IPS-18c (cell line): Measurements from ENCODE around the gene HSD17B14.

ENCODE experiments used
- H3K4me3 ChIP-seq: 2 replicates; pipeline ENCODE4 v1.7.0; 2013; ENCODE audit warnings: low read depth, mild to moderate bottlenecking, low read length, moderate library complexity; ENCODE audit not compliant: insufficient read depth
- H3K9me3 ChIP-seq: one replicate; pipeline ENCODE4 v1.6.1; 2013; ENCODE audit warnings: mild to moderate bottlenecking, low read length, moderate library complexity; ENCODE audit not compliant: control insufficient read depth, insufficient read depth

HSD17B14 gene

DNA sequence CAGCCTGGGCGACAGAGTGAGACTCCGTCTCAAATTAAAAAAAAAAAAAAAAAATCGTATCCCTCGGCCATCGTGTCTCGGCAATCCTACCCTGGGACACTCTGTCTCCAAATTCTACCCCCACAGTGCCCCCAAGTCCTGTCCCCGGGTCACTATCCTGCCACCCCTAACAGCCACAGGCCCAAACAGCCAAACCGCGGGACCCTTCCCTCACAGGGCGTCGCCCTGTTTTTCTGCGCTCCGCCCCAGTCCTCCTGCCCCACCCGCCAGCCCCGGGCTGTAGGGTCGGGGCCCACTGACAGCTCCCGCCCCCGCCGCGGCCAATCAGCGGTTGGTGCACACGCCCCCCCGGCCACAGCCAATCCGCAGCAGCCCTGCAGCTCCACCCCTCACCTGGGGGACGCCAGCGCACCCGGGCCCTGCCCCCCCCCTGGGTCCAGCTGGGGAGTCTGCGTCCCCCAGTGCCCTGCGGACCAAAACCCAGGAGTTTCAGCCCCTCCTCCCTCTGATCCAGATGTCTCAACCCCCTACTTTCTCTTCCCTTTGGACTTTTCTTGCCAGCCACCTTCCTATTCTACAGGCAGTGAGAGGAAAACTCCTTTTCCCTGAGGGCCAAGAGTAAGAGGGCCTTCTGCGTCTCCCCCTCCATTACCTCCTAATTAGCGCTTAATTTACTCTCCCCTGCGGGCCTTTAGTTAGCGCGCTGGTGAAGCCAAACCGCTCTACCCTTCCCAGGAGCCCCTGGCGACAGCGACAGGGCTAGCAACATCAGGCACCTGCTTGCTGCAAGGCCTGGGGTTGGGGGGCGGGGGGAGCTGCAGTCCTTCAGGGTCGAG, 24.0 kb downstream of the HSD17B14 start:
- Histone ChIP-seq H3K4me3 (peak overlapping the region; percentile 2; the same call in 1 of the 2 replicates), H3K9me3 (no peaks in the 10 kb centered on the region)

DNA sequence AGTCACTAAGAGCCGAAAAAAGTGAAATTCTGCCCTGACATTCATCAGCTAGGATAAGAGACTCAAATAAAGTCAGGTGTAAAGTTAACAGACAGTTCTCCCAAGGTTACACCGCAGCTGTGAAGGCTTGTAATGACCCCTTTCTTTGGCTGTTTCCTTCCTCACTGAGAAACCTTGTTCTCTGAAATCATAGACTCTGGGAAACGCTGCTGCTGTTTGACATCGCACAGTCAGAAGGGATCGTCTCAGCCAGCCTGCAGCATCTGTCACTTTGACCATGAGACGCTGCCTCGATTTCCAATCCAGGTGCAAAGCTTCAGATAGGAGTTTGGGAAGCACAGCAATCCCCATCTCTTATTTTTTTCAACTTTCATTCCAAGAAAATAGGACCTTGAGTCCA, 26.1 kb downstream of the HSD17B14 start:
- Histone ChIP-seq H3K9me3 (no peaks in the 10 kb centered on the region), H3K4me3 (peak overlapping the region; percentile 59)

DNA sequence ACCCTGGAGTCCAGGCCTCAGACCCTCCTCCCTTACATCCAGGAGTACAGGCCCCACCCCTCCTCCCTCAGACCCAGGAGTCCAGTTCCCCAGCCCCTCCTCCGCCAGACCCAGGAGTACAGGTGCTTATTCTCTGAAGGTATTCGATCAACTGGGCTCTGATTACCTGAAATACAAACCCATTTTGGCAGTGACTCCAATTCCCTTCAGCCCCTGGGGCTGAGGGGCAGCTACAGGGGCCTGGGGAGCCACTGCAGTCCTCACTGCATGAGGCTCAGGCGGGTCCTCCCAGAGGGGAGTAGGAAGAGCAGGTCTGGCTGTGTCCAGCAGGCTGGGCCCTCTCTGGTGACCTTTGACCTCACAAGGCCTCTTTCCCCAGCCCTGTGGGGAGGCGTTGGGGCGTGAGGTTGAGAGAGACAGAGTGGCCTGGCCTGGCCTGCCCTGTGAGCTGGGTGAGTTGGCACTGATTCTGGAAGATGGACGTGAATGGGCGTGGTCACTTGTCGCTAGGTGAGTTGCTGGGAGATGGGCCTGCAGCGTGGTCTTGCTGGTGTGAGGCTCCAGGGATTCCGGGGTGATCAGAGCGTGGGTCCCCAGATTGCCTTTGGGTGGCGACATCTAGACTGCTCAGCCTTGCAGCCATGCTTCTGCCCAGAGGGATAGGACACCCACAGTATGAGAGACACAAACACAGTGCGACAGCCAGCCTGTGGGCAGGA, 28.5 kb downstream of the HSD17B14 start:
- Histone ChIP-seq H3K4me3 (peak overlapping the region; percentile 15; the same call in 1 of the 2 replicates), H3K9me3 (no peaks in the 10 kb centered on the region)

DNA sequence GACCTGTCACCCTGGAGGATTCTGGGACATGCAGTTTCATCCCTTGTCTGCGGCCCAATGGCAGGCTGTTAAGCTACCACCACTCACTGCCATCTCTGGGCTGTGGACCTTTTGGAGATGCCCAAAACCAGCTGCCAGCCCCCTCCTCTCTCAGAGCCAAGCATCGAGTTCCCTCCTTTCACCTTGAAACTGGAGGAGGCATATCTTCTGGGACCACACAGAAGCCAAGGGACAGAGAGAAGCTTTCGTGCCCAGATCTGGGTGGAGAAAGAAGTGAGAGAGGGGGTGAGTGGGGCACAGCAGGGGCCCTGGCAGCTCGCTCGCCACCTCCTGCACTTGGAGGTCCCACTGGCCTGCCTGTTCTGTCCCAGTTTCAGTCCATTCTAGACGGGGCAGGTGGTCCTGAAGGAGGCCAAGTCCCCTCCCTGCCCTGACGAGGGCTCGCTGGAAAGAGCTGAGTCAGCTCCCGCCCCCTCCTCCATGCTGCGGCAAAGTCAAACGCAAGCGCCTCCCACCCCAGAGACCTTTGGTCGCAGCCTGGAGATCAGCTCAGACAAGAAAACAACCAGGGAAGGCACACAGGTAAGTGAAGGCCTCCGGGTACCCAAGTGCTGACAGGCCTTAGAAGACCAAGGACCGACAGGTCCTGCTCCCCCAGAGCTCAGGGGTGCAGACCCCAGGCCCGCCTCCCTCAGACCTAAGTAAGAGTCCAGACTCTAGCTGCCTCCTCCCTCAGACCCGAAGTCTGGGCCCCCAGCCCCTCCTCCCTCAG, 29.3 kb downstream of the HSD17B14 start:
- Histone ChIP-seq H3K4me3 (peak overlapping the region; percentile 15; the same call in 1 of the 2 replicates), H3K9me3 (no peaks in the 10 kb centered on the region)

DNA sequence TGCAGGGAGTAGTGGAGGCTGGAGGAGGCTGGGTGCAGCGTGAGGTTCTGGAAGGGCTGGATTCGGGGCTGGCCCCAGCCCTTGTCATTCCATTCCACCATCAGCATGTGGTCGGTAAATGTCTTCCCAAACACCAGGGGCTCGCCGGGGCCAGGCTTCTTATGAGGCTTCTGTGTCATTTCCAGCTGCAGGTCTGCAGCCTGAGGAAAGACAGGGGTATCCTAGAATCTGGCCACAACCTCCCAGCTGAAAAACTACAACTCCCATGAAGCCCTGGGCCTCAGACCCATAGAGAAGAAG, 29.8 kb downstream of the HSD17B14 start:
- Histone ChIP-seq H3K9me3 (no peaks in the 10 kb centered on the region), H3K4me3 (no peak overlapping the region)

DNA sequence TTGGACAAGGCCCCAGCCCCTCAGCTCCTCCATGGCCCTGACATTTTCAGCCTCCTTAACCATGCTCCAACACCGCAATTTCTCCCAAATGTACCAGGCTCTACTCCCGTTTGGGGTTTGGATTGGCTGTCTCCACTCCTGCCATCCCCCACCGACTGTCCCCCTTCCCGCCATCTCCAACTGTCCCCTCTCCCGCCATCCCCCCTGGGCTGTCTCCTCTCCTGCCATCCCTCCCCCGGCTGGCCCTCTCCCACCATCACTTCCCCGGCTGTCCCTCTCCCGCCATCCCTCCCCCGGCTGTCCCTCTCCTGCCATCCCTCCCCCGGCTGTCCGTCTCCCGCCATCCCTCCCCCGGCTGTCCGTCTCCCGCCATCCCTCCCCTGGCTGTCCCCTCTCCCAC, 30.8 kb downstream of the HSD17B14 start:
- H3K4me3 ChIP-seq, result no peak overlapping the region
- H3K9me3 ChIP-seq, result no peaks in the 10 kb centered on the region

DNA sequence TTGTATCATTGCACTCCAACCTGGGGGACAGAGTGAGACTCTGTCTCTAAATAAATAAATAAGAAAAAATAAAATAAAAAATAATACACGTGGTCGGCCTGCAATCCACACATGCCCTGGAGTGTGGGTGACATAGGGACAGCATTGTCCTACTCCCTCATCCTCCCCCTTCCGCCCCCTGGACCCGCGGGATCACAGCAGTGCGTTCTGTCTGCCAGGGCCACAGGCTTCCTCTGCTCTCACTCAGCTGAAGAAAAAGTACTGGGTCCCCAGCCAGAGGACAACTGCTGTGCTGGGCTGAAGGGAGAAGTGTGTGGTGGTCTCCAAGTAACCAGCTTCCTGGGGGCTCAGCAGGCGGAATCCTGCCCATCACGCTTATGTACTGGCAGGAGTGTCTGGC, 31.8 kb downstream of the HSD17B14 start:
- no peak overlapping the region for H3K4me3 ChIP-seq
- H3K9me3 ChIP-seq, result no peaks in the 10 kb centered on the region

DNA sequence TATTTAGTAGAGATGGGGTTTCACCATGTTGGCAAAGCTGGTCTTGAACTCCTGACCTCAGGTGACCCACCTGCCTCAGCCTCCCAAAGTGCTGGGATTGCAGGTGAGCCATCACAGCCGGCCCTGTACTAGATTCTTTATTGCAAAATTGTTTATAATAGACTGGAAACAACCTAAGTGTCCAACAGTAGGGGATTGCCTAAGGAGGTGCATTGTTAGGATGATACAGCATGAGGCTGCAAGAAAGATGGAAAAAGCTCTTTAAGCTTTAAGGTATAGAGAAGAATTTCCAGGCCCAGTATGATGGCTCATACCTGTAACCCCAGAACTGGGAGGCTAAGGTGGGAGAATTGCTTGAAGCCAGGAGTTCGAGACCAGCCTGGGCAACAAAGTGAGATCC, 33.7 kb downstream of the HSD17B14 start:
- Histone ChIP-seq H3K4me3 (no peak overlapping the region), H3K9me3 (no peaks in the 10 kb centered on the region)

DNA sequence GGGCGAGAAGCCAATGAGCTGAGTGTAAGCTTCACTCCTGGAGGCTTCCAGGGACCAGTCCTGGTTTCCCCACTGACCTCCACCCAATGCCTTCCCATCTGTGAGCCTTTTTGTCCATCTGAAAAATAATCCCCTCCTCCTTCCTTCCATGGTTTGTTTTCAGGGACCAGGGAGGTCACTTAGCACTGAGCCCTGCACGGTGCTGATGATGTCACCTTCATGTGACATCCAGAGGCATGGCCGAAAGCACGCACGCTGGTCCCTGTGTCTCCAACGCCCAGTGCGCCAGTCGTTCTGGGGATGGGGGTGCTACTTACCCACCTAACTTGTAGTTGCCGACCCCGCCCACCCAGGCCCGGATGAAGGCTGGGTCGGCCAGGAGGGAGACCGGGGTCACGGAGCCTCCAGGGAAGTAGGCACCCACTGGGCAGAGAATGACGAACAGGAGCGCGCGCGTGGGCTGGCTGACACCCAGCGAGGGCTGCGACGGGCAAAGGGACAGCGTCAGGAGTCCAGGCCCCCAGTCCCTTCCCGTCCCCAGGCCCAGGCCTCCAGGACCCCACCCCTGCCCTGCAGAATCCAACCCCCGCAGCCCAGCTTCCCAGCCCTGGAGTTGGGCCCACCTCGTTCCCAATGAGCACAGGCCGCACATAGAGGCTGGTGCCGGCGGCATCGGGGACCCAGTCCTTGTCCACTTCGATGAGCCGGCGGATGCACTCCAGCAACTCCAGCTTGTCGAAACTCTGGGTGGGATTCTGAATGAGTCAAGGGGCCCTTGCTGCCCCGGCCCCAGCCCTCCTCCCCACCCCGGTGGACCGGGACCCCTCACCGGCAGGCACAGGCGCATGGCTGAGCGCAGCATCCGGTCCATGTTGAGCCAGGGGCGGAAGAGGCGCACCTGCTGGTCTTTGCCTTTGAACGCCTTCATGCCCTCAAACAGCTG, 36.7 kb downstream of the HSD17B14 start:
- no peak overlapping the region; the same call in 1 of the 2 replicates for H3K4me3 ChIP-seq
- H3K9me3 ChIP-seq, result no peaks in the 10 kb centered on the region

DNA sequence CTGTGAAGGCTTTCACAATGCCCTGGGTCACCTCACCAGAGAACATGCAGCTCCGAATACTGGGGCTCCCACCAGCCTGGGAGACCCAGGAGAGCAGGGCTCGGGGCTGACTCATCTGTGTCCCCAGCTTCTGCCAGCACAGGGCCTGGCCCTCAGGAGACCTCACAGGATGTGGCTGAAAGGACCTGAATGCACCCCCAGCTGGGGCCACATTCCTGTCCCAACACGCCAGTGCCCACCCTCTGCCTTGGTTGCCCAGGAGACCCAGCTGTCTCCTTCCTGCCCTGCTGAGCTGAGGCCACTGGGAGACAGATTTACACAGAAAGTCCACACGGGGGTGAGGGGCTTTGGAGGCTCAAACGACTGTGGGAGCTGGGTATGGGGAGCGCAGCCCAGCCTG, 37.4 kb downstream of the HSD17B14 start:
- Histone ChIP-seq H3K4me3 (no peak overlapping the region; the same call in 1 of the 2 replicates), H3K9me3 (no peaks in the 10 kb centered on the region)

DNA sequence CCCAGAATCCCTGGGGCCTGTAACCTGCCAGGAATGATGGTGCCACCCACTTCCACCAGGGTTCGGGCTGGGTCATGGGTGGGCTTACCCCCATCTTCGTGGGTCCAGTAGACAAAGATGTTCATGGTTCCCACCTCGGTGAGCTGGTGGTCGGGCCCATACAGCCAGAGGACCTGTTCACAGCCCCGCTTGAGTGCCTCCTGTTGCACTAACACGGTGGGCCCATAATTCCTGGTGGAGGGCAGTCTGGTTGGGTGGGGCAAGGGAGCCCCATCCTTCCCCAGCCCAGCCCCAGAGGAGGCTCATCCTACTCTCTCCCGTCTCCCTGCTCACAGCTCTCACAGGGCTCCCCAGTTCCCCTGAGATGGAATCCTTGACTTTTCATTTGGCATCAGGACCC, 39.2 kb downstream of the HSD17B14 start:
- Histone ChIP-seq H3K4me3 (no peak overlapping the region), H3K9me3 (no peaks in the 10 kb centered on the region)

DNA sequence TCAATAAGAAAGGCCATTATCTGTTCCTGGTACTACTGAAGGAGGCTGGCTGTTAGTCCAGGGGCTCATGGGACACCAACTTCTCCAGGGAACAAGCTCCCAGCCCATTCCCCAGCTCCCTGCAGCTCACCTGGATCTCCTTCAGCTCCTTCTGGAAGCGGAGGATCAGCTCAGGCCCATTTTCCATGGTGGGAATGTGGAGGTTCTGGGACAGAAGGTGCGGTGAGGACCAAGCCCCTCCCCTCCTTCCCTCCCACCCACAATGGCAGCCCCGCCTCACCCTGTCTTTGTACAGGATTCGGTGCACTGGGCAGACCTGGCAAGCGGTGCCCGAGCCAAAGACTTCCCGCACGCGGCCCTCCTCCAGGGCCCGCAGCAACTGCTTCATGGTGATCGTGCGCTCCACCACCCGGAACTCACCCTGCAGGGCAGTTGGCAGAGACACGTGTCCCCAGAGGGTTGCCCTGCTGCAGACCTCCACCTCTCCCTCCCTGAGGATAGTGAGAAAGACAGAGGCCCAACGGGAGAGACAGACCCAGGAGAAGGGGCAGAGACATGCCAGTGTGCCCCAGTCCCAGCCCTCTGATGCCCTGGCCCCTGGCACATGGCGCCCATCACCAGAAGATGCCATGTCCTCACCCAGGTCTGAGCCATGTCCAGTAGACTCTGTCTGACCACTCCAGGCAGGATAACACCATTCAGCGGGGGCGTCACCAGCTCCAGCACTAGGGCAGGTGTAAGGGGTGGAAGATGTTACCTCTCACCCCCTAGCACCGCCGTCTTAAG, 39.8 kb downstream of the HSD17B14 start:
- Histone ChIP-seq H3K9me3 (no peaks in the 10 kb centered on the region), H3K4me3 (no peak overlapping the region)

DNA sequence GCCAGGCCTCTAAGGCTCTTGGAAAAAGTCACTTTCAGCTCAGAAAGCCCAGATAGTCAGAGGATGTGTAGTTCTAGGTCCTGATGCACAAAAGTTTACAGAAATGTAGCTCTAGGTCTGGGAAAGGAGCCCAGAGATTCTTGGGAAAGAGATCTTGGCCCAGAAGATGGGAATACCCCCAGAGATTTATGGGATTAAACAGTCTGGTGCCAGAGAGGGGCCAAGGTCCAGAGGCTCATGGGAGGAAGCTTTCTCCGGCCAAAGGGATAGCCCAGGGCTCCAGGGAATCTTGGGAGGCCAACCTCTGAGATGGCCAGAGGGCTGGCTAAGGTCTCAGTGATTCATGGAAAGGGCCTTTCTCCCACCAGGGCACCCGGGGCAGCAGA, 40.6 kb downstream of the HSD17B14 start:
- no peak overlapping the region for H3K4me3 ChIP-seq
- no peaks in the 10 kb centered on the region for H3K9me3 ChIP-seq

DNA sequence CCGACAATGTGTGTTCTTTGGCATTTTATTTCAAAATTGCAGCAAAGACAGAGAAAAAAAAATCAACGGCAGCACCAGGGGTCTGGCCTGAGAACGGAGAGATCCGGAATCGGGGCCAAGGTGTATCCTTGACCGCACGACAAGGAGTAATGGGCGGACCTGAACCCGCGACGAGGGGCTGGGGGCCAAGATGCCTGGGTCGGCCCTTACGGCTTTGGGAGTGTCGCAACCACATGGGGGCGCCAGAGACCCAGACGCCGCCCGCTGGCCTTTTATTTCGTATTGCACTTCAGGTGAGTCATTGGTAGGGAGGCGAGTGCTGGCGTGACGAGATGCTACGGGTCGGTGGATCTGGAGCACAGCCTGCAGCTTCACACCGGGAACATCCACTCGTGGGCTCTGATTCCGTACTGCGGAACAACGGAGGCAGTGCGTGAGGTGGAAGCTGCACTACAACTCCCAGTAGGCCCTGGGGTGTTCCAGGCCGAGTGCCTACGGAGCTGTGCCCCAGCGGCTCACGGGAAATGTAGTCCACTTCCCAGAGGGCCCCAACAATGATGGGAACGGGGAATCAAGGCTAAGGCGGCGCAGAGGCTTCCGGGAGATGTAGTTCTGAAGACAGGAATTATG, 41.1 kb downstream of the HSD17B14 start:
- H3K4me3 ChIP-seq, result peak overlapping the region; percentile 45; the same call in 1 of the 2 replicates
- H3K9me3 ChIP-seq, result no peaks in the 10 kb centered on the region

DNA sequence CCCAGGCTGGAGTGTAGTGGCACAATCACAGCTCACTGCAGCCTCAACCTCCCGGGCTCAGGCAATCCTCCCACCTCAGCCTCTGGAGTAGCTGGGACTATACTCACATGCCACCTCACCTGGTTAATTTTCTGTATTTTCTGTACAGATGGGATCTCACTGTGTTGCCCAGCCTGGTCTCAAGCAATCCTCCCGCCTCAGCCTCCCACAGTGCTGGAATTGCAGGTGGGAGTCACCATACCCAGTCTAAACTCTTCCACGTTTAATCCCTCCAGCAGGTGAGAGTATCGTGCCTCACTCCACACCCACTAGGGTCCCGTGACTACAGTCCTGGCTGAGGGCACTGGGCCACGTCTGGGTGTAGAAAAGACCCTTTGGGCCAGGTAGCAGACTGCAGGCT, 42.0 kb downstream of the HSD17B14 start:
- Histone ChIP-seq H3K9me3 (no peaks in the 10 kb centered on the region), H3K4me3 (no peak overlapping the region; the same call in 1 of the 2 replicates)

DNA sequence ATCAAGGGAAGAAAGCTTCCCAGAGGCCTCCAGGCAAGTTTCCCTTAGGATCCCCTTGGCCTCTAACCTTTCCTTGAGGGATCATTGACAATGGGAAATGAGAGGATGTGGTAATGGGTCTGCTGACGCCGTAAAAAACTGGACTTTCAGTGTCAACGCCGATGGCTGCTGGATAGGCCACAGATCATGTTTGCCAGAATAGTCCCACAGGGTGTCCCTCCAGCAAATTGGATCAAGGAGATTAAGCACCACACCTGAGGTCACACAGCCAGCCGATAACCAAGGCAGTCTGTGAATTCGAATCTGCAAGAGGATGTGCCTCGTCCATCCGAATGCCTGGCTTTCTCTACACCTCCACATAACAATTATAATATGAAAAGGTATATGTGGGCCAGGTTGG, 43.0 kb downstream of the HSD17B14 start:
- no peaks in the 10 kb centered on the region for H3K9me3 ChIP-seq
- H3K4me3 ChIP-seq, result no peak overlapping the region
